CD4-positive, alpha-beta T cell treated with Interleukin-15 for 1 hour (primary cell): ENCODE results near the gene CHTOP.
"Not testable (repeated sequence)": the region's sequence is repeated elsewhere in the genome, so short reads cannot be mapped to it uniquely, and the experiment has no call there.

Experiments
- DNase-seq: peaks from one replicate; pipeline ENCODE4 v3.0.0-alpha.2; 2020

Gene CHTOP

DNA sequence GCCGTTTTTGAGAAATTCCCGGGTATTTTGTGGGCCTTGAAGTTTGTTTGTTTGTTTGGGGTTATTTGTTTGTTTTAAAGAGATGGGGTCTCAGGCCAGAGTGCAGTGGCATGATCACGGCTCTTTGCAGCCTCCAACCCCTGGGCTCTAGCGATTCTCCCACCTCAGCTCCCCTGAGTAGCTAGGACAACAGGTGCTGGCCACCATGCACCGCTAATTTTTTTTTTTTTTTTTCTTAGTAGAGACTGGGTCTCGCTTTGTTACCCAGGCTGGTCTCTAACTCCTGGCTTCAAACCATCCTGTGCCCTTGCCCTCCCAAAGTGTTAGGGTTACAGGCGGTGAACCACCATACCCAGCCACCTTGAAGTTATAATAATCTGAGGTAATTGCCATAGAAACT, 2.0 kb downstream of the CHTOP start:
- DNase-seq: no peak

DNA sequence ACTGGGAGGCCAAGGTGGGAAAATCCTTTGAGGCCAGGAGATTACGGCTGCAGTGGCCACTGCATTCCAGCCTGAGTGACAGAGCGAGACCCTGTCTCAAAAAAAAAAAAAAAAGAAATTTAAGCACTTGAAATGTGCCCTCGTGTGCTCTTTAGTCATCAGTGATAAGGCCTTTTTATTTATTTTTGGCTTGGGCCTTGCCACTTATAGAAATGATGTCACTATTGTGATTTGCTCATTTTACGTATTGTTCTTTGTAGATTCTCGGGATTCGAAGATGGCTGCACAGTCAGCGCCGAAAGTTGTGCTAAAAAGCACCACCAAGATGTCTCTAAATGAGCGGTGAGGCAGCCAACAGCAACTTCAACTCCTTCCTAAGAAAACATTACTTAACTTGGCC, 2.4 kb downstream of the CHTOP start:
- no peak for DNase-seq

- no peak for DNase-seq
Observed at GRCh38 chr1:153638261-153638660, 4.4 kb downstream of the CHTOP start.

DNA sequence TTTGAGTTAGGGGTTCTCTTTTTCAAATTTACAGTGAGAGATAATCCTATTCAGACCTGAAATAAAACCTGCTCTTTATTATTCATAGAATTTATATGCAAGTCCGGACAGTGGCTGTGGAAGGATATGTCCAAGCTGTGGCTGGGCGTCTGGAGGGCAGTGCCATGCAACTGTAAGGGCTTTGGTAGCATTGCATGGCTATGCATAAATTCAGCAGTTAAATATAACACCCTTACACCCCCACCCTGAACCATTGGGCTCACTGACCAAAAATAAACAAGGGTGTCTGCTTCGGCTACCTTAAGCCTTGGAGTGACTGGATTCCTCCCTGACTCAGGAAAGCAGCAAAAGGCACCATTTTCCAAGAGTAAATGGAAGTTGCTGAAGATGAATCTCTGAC, 5.4 kb downstream of the CHTOP start:
- no peak for DNase-seq

DNA sequence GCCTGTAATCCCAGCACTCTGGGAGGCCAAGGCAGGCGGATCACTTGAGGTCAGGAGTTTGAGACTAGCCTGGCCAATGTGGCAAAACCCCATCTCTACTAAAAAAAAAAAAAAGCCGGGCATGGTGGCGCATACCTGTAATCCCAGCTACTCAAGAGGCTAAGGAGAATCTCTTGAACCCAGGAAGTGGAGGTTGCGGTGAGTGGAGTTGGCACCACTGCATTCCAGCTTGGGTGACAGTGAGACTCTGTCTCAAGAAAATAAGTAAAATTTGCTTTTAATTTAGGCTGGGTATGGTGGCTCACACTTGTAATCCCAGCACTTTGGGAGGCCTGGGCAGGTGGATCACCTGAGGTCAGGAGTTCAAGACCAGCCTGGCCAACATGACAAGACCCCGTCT, 6.3 kb downstream of the CHTOP start:
- DNase-seq: not testable (repeated sequence)

DNA sequence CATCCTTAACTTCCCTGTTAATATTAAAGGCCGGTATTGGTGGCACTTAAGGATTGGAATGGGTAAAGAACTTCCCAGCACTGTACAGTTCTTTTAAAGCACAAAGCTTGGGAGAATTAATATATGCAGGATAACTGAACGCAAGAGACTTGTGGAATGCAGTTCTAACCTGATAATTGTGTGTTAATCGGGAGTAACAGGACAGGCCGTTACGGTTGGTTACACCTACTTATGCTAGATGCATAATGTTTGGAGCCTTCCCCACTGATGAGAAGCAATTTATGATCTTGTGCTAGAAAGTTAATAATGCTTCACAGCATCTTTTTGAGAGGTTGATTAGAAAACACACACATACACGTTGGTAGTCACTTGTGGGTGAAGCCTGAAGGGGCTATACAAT, 7.0 kb downstream of the CHTOP start:
- no peak for DNase-seq

DNA sequence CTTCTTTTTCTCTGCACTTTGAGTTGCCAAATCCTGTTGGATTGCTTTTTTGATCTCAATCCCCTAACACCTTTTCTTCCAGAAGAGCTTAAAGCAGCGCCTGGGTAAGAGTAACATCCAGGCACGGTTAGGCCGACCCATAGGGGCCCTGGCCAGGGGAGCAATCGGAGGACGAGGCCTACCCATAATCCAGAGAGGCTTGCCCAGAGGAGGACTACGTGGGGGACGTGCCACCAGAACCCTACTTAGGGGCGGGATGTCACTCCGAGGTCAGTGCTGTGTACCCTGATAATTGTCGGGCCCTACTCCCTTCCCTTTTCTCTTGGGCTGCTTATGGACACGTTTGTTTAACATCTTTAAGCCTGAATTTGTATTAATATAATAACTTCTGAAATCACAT, 8.3 kb downstream of the CHTOP start:
- DNase-seq: no peak

- DNase-seq: no peak
Observed at GRCh38 chr1:153643100-153643499, 9.2 kb downstream of the CHTOP start.

GRCh38 chr1:153643816-153644215, 9.9 kb downstream of the CHTOP start:
- no peak for DNase-seq

DNA sequence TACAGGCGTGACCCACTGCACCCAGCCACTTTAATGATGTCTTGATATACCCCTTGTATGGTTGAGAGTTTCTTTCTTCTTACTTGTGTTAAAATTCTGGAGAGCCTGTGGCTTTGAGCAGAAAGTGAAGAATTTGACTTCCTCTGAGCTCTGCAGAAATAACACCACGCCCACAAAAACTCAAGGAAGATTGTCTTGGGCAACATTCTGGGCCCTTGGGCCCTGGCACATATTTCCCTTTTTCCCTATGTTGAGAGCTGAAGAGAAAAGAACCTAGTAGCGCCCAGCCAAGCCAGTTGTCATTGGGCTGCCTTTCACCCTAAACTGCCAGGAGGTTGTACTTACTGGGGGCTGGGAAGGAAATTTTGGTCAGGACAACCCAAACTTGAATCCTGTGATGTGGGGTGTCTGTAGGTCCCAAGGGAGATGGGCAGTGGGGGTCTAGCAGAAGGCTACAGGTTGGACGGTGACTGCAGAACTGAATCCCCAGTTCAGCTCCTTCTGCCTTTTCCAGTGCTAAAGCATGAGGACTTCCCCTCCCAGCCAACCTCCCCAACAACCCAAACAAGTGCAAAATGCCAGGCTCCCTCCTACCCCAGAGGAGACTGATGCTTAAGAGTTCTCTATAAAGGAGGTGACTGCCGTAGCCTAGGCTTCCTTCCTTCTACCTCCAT, 12.9 kb downstream of the CHTOP start:
- DNase-seq: no peak

- no peak for DNase-seq
Observed at GRCh38 chr1:153647346-153647714, 13.5 kb downstream of the CHTOP start.

- no peak for DNase-seq
Observed at GRCh38 chr1:153648000-153648643, 14.3 kb downstream of the CHTOP start.

GRCh38 chr1:153649137-153649862, 15.4 kb downstream of the CHTOP start:
- DNase-seq: peak; percentile 33

GRCh38 chr1:153649863-153650235, 16.0 kb downstream of the CHTOP start:
- DNase-seq: no peak

DNA sequence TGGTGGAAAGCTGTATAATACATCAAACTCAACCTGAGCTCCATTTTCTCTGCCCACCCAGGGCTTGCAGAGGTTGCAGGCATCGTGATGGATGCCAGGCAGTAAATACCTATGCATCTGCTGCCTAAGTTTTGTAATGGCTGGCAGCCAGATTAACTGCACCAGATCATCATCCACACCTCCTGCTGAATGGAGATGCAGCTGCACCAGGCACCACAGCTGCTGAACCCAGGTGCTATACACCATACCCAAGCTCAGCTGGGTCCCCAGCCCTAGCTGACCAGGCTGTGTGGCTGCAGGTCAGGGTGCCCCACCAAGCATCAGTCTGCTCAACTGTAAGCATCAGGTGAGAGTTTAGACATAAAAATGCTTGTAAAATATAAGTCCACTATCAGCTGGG, 17.9 kb downstream of the CHTOP start:
- DNase-seq: no peak

DNA sequence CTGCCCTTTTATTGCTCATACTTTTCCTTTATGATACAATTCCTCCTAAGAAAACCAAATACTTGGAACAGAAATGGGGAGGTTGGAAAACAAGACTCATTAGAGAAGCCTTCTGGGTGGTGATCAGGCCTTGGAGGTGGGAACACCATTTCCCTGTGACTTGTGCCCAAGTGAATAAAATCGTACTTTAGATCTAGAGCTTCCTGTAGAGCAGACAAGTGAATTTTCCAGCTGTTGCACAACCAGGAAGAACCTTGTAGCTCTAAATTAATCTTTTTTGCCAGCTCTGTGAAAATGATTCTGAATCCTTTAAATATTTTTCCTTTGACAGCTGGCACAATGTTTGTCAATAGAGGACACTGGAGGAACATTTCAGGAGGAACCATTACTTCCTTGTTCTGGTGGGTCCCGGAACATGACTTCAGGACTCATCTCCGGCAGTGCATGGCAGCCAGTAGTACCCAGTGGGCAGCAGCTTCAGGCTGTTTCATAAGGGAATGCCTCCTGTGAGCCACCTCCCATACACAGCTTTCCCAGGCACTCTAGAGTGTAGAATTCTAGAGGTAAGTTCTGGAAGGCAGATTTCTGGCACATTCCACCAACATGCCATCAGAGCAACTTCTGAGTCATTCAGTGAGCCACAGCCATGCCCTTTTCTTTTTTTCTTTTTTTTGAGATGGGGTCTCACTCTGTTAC, 19.1 kb downstream of the CHTOP start:
- DNase-seq: no peak

DNA sequence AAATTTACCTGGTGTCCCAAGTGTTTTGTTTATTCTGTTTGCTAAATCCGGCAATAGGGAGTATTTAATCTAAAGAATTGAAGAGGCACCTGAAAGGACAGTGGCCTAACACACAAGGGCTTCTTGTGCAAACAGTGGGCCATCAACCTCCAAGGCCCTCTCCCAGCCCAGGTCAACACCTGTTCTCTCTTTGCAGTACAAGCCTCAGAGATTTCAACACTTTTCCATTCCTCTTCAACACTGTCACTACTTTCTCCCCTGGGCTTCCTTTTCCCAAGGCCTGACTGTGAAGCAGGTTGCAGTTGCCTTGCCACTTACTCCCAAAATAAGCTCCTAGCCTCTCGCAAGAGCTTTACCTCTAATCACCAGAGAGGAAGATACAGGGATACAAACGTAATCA, 21.5 kb downstream of the CHTOP start:
- no peak for DNase-seq

DNA sequence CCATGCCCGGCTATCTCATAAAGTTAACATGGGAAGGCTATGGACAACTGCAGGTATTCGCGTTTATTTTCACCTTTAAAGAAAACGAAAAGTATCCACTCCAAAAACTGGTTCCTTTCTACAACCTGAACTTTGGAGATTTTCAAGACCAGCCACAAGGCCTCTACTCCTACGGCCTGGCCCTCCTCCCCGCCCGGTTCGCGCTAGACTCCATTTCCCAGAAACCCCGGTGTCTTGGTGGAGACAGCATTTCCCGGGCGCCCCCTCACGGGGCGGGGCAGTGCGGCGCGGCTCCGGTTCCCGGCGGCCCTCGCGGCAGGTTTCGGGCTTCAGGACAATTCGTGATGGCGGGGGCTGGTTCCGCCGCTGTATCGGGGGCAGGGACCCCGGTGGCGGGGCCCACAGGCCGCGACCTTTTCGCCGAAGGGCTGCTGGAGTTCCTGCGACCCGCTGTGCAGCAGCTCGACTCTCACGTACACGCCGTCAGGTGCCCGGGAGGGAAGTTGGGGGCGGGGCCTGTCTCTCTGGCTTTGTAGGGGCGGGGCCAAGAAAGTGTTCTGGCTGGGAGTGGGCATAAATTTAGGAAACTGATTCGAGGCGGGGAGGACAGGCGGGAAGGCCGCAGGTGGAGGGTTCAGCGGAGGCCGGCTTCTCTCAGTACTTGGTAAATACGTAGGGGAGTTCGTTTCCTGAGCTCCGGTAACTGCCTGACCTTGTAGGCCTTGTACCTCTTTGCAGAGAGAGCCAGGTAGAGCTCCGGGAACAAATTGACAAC, 24.7 kb downstream of the CHTOP start, which contains the start of gene SNAPIN:
TSS of gene SNAPIN (plus strand) at position 304 of the 775 bp plus-strand sequence. CDS start at position 345, 41 bp downstream.
- peak; percentile 88 for DNase-seq

GRCh38 chr1:153659175-153659534, 25.3 kb downstream of the CHTOP start:
- DNase-seq: no peak

DNA sequence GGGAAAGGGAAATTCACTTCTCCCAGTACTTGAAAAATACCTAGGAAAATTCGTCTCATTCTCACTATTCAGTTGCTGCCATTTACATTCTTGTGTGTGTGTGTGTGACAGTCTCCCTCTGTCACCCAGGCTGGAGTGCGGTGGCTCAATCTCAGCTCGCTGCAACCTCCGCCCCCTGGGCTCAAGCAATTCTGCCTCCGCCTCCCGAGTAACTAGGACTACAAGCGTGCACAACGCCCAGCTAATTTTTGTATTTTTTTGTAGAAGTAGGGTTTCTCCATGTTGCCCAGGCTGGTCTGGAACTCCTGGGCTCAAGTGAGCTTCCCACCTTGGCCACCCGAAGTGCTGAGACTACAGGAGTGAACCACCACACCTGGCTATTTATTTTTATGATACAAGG, 25.8 kb downstream of the CHTOP start:
- DNase-seq: no peak

DNA sequence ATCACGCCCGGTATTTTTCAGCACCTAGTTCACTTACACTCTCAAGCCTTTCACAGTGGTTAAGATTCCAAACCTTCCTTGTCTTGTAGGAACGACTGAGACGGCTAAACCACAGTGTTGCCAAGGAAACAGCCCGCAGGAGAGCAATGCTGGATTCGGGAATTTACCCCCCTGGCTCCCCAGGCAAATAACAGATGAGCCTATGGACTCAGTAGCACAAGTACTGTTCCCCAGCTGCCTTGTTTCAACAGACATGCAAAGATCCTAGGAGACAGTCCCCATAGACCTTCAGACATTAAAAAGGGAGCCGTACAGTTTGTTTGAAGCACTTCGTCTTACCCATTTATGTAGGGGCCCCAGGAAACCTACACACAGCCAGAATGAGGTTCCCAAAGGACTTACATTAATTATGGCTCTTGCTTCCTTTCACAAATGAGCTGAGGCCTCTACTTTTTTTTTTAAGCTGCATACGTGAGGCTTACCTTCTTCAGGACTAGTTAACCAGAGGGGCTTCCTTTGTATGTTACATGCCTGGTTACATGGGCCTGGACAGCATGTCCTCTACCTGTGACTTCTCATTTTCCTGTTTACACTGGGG, 27.3 kb downstream of the CHTOP start:
- DNase-seq: no peak

- no peak for DNase-seq
Observed at GRCh38 chr1:153662269-153662668, 28.4 kb downstream of the CHTOP start.

GRCh38 chr1:153663211-153663610, 29.3 kb downstream of the CHTOP start:
- DNase-seq: no peak
